ENCODE results near the gene RHBDF1.

DNA sequence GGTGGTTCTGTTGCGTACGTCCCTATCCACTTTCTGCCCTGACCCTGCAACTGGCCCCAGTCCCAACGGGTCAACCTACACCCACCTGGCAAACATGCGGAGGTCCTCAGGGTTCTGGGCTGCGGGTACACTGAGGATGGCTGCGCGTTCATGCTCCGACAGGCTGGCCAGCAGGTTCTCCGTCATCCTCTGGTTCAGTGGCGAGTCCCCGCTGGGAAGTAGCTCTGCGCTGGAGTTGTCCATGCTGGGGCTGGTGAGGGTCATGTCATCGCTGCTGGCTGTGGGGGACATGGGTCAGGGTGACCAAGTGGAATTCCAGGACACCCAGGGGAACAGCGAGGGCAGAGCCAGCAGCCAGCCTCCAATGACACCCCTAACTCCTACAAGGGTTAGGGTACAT lies 16.2 kb upstream of the RHBDF1 start:
- TF ChIP-seq, protein P1, sequence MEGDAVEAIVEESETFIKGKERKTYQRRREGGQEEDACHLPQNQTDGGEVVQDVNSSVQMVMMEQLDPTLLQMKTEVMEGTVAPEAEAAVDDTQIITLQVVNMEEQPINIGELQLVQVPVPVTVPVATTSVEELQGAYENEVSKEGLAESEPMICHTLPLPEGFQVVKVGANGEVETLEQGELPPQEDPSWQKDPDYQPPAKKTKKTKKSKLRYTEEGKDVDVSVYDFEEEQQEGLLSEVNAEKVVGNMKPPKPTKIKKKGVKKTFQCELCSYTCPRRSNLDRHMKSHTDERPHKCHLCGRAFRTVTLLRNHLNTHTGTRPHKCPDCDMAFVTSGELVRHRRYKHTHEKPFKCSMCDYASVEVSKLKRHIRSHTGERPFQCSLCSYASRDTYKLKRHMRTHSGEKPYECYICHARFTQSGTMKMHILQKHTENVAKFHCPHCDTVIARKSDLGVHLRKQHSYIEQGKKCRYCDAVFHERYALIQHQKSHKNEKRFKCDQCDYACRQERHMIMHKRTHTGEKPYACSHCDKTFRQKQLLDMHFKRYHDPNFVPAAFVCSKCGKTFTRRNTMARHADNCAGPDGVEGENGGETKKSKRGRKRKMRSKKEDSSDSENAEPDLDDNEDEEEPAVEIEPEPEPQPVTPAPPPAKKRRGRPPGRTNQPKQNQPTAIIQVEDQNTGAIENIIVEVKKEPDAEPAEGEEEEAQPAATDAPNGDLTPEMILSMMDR (IDR thresholded peaks at IDR 0.05), result no peak
- no peak for TF ChIP-seq POLR2A (IDR thresholded peaks at IDR 0.05)
